ENCODE results near the gene USB1.
A peak's percentile ranks its signal among the peaks of the same experiment; 100 is the strongest.

The USB1 gene

GRCh38 chr16:58021661-58022551 lies 20.7 kb downstream of the USB1 start:
- DNase-seq: no peak

GRCh38 chr16:58022601-58023371 lies 21.6 kb downstream of the USB1 start:
- DNase-seq: no peak

GRCh38 chr16:58024486-58025350 lies 23.5 kb downstream of the USB1 start:
- peak; percentile 14 to 24 for DNase-seq

- DNase-seq: peak; percentile 67 to 76
Observed at GRCh38 chr16:58025351-58026138, 24.3 kb downstream of the USB1 start, which contains the start of gene MMP15. TSS of gene MMP15 (plus strand) at chr16:58025754. CDS start at chr16:58026351, 597 bp downstream.

- peak in 1 of 2 donors; percentile 32 for DNase-seq
Observed at GRCh38 chr16:58026139-58026704, 25.0 kb downstream of the USB1 start.

GRCh38 chr16:58026705-58027160 lies 25.5 kb downstream of the USB1 start:
- no peak for DNase-seq

- DNase-seq: no peak
Observed at GRCh38 chr16:58027161-58027915, 26.1 kb downstream of the USB1 start.

GRCh38 chr16:58027916-58028455 lies 26.8 kb downstream of the USB1 start:
- DNase-seq: no peak

GRCh38 chr16:58028541-58029070 lies 27.4 kb downstream of the USB1 start:
- DNase-seq: no peak

- DNase-seq: no peak
Observed at GRCh38 chr16:58029410-58029809, 28.2 kb downstream of the USB1 start.

GRCh38 chr16:58030136-58030840 lies 29.1 kb downstream of the USB1 start:
- DNase-seq: no peak

- DNase-seq: no peak
Observed at GRCh38 chr16:58031016-58031800, 30.0 kb downstream of the USB1 start.

- no peak for DNase-seq
Observed at GRCh38 chr16:58032710-58033293, 31.6 kb downstream of the USB1 start.

- DNase-seq: no peak
Observed at GRCh38 chr16:58034128-58034685, 33.0 kb downstream of the USB1 start.

- no peak for DNase-seq
Observed at GRCh38 chr16:58034774-58035173, 33.6 kb downstream of the USB1 start.

GRCh38 chr16:58035356-58036170 lies 34.4 kb downstream of the USB1 start:
- DNase-seq: no peak

- DNase-seq: no peak
Observed at GRCh38 chr16:58036943-58037342, 35.7 kb downstream of the USB1 start.
